ENCODE data around the gene RBFOX2.

The RBFOX2 gene

DNA sequence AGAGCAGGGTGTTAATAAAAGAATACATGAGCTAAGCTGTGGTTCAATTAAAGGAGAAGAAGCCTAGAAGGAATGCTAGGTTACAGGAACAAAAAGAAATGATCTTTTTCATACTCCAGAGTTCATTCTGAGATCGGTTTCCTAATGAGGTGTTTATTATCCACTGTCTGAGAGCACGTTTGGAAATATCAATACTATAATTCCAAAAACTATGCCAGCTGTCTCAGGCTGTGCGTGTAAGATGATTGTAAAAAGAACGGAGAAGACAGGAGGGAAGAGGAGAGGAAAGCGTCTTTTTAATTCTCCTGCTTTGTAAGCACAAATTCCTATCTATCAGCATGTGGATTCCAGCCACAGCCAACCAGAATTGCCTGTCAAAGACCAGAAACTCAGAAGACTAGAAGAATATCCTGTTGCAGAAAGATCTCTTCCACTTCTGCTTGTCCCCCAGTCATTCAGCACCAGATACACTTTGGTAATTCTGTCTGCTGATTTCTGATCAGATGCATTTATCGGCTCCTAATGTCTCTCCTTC lies 285.2 kb downstream of the RBFOX2 start:
- TF ChIP-seq, protein P1, sequence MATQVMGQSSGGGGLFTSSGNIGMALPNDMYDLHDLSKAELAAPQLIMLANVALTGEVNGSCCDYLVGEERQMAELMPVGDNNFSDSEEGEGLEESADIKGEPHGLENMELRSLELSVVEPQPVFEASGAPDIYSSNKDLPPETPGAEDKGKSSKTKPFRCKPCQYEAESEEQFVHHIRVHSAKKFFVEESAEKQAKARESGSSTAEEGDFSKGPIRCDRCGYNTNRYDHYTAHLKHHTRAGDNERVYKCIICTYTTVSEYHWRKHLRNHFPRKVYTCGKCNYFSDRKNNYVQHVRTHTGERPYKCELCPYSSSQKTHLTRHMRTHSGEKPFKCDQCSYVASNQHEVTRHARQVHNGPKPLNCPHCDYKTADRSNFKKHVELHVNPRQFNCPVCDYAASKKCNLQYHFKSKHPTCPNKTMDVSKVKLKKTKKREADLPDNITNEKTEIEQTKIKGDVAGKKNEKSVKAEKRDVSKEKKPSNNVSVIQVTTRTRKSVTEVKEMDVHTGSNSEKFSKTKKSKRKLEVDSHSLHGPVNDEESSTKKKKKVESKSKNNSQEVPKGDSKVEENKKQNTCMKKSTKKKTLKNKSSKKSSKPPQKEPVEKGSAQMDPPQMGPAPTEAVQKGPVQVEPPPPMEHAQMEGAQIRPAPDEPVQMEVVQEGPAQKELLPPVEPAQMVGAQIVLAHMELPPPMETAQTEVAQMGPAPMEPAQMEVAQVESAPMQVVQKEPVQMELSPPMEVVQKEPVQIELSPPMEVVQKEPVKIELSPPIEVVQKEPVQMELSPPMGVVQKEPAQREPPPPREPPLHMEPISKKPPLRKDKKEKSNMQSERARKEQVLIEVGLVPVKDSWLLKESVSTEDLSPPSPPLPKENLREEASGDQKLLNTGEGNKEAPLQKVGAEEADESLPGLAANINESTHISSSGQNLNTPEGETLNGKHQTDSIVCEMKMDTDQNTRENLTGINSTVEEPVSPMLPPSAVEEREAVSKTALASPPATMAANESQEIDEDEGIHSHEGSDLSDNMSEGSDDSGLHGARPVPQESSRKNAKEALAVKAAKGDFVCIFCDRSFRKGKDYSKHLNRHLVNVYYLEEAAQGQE (IDR thresholded peaks at IDR 0.05; ENCODE audit: insufficient read depth in 1 of 2, low read depth in 2 of 2, low read length in 2 of 2): no peak
- TF ChIP-seq POLR2AphosphoS5 (IDR thresholded peaks at IDR 0.05; ENCODE audit: low read depth, low read length): no peak
- TF ChIP-seq SIN3A (IDR thresholded peaks at IDR 0.05; ENCODE audit: borderline replicate concordance, insufficient read depth, low read length): no peak
- TF ChIP-seq FOXP2 (optimal IDR thresholded peaks at IDR 0.05; ENCODE audit: borderline replicate concordance, extremely low read depth, extremely low read length, insufficient read depth): no peak
- no peak for TF ChIP-seq TAF1 (IDR thresholded peaks at IDR 0.05; ENCODE audit: borderline replicate concordance, insufficient read depth, low read length)

DNA sequence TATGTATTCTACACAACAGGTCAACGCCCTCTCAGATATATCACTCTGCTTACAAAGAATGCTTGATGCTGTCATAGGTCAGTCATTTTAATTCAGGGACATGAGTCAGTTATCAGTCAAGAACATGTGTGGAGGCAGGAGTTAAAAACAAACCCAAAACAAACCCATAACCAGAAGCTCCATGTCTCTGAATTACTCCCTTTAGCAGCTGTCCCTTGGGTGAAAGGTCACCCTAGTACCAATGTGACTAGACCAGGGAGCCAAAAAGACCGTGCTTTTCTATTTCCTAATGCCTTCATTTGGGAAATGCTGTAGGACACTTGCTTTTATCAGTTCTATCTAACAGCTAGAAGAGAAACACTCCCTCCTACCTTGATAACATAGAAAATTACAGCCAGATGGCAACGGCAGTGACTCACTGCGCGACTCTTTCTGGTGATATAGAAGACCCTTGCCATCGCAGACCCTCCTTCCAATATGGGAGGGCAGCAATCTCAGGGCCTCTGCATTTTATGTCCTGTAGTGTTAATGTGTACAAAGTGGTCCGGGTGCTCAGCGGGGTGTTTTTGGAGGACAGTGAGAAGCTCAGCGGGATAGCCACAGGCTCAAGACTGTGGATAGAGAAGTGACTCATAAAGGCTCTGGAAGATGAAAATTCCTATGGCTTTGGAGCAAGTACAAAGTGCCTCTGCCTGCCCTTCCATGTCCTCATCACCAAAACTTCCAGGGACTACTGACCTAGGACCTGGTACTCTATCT lies 286.1 kb downstream of the RBFOX2 start:
- TF ChIP-seq FOXP2 (optimal IDR thresholded peaks at IDR 0.05; ENCODE audit: borderline replicate concordance, extremely low read depth, extremely low read length, insufficient read depth) (no peak), SIN3A (IDR thresholded peaks at IDR 0.05; ENCODE audit: borderline replicate concordance, insufficient read depth, low read length) (no peak), TAF1 (IDR thresholded peaks at IDR 0.05; ENCODE audit: borderline replicate concordance, insufficient read depth, low read length) (no peak), POLR2AphosphoS5 (IDR thresholded peaks at IDR 0.05; ENCODE audit: low read depth, low read length) (no peak)
- TF ChIP-seq, protein P1 (IDR thresholded peaks at IDR 0.05; ENCODE audit: insufficient read depth in 1 of 2, low read depth in 2 of 2, low read length in 2 of 2): no peak

DNA sequence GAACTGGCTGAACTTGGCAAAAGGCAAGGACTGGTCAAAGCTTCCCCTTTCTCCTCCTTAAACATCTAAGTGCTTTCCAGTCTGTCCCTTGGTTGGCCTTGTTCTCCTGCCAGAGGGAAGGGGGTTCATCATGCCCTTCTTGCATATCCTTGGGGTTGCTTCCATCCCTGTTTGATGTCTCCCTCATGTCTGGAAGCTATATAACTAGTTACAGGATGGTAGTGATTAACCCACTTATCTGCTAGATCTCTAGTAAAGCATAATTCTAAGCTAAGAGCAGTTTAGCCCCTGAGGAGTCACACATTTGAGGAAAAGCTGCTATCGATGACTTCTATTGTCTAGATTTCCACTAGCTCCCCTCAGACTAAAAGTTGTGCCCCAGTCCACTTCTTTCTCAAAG lies 288.0 kb downstream of the RBFOX2 start:
- TF ChIP-seq TAF1 (IDR thresholded peaks at IDR 0.05; ENCODE audit: borderline replicate concordance, insufficient read depth, low read length) (no peak), POLR2AphosphoS5 (IDR thresholded peaks at IDR 0.05; ENCODE audit: low read depth, low read length) (no peak), FOXP2 (optimal IDR thresholded peaks at IDR 0.05; ENCODE audit: borderline replicate concordance, extremely low read depth, extremely low read length, insufficient read depth) (no peak), SIN3A (IDR thresholded peaks at IDR 0.05; ENCODE audit: borderline replicate concordance, insufficient read depth, low read length) (no peak)
- TF ChIP-seq, protein P1 (IDR thresholded peaks at IDR 0.05; ENCODE audit: insufficient read depth in 1 of 2, low read depth in 2 of 2, low read length in 2 of 2): no peak

DNA sequence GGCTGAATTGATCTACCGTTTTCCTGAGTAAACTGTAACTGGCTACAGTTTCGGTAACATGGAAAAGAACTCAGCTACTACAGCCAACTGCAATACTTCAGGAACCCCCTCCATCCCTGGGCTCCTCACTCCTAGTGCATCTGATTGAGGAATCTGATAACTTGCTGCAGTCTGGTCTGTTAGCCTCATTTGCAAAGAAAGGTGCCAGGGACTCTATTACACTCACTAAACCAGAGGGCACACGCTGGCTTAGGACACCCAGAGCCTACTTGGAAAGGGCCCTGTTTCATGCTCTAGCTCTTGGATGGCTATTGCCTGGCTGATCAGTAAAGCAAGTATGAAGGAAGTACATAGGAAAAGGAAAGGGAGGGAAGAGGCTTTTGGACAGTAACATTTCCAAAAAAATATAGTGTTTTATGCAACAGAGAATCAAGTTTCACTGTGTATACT lies 288.7 kb downstream of the RBFOX2 start:
- TF ChIP-seq FOXP2 (optimal IDR thresholded peaks at IDR 0.05; ENCODE audit: borderline replicate concordance, extremely low read depth, extremely low read length, insufficient read depth) (no peak), POLR2AphosphoS5 (IDR thresholded peaks at IDR 0.05; ENCODE audit: low read depth, low read length) (no peak), TAF1 (IDR thresholded peaks at IDR 0.05; ENCODE audit: borderline replicate concordance, insufficient read depth, low read length) (no peak), SIN3A (IDR thresholded peaks at IDR 0.05; ENCODE audit: borderline replicate concordance, insufficient read depth, low read length) (no peak)
- TF ChIP-seq, protein P1 (IDR thresholded peaks at IDR 0.05; ENCODE audit: insufficient read depth in 1 of 2, low read depth in 2 of 2, low read length in 2 of 2): no peak
